GM21367 (cell line): ENCODE measurements around the gene YIPF5.

Experiments used
- ATAC-seq: cut with Tn5 transposase; IDR thresholded peaks from one replicate; pipeline ENCODE4 v1.9.1; 2021; ENCODE audit not compliant: unreplicated experiment

Gene YIPF5

DNA sequence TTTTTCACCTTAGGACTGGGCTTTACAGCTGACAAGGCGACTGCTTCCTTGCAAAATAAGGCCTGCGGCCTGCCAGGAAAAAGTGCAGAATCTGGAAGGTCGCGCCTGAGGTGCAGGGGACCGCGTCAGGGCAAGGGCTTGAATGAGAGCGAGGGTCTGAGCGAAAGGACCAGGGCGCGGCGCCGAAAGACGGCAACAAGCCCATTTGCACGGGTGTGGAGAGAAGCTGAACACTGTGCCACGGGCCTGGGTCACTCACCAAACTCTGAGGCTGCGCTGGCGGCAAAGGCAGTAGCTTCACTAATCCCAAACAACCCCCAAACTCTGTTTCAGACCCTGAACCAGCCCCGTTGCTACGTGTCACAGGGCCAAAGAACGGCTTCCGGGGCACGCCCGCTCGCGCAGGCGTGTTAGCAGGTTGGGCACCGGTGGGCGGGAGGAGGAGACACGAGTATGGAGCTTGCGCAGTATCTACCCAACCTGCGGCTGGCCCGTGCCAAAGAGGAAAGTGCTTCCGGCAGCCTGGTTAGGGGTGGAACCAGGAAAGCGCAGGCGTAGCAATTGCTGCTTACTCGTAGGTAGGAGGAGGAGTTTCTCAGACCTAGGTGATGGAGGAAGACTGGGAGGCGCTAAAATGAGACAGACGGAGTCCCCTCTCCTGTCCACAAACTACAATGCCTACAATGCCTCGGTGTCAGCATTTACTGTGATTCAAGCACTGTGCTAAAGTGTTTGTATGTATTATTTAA, at the start of gene YIPF5, which contains the start of gene KCTD16:
YIPF5 (minus strand) TSS at position 384 of the 749 bp plus-strand sequence. CDS start 704 bp downstream, outside the sequence.
KCTD16 (plus strand) TSS at position 598 of the 749 bp plus-strand sequence.
- peak; percentile 99 for ATAC-seq

DNA sequence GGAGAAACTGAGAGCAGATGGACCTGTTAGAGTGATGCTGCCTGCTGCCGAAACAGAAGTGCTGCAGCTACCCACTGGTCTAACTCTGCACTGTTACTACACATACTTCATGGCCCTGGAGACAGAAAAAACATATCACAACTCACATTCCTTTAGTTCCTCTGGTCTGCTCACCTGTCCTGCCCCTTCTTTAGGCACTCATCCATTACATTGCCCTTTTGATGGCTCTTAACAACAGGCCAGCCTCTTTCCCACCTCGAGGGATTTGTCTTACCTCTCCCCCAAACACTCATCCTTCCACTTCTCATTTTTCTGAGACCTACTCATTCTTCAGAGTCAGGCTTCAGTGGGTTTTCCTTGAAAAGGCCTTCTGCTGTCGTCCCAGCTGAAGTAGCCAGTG, 49.4 kb upstream of the YIPF5 start:
- no peak for ATAC-seq

DNA sequence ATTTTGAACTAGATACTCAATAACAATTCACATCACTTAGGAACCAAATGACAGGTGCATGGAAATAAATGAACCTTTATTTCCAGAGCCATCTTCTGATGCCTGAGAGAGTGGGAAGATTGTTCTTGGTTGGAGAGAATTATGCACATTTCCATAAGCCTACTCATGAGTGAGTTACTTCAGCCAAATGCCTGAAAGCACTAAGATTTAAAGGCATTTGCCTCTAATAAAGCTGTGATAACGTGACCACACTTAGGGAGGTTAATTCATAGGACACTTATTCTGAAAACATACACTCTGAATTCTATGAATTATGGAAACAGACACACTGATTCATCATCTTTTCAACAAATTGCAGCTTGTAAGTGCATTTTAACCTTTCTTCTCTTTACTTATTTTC, 40.2 kb upstream of the YIPF5 start:
- no peak for ATAC-seq

DNA sequence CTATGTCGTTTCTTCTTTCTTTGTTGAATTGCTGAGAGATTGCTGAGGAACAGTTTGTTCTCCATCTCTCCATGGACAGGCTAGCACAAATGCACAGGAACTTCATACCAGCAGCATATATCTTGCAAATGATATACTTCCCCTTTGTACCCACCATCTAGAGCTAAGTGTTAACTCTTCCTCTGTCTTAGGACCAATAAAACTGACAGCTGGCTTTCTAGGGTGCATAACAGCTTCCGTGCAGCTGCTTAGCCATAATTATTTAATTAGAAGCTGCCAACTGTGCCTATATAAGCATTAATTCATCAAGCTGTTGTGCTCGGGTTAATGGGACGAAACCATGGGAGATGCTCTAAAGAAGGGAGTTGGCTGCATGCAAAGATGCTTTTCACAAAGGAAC, 38.9 kb upstream of the YIPF5 start:
- ATAC-seq, result no peak

DNA sequence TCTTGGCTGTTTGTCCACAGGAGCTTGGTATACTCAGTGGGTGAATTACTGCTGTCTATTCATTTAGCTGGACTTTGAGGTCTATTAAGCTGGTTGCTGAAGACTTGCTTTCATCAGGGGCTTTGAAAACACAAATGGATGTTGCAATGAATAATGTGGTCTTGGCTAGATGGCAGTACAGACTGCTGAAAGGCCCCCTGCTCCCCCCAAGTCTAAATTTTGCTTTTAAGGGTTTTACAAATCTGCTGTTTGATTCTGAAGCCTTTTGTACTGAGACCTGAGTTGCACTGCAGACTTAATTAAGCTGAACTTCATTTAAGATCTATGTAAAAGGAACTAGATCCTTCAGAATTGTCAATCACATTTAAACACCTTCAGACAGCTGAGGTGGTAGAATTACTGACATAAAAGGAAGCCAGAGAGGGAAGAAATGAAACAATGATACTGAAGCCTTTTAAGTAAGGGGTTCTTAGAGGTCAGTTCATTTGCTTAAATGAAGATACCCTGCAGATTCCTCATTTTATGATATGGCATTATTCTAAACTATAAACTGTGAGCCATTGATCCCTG, 37.5 kb upstream of the YIPF5 start:
- no peak for ATAC-seq

DNA sequence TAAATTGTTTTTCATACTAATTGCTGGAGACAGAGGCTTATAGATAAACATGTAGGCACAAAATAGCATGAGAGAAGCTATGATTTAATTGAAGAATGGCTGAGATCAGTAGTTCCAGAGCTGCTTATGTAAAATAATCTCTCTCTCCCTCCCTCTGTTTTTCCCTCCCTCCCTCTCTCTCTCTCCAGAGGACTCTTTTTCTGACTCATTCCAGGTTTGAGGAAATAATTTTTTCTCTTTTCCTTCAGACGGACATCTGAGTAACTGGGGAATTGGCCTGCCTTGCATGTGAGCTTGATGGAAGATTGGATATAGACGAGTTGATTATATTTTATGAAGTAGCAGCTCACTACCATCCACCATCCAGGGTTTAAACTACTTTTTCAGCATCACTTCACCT, 35.7 kb upstream of the YIPF5 start:
- ATAC-seq, result no peak

DNA sequence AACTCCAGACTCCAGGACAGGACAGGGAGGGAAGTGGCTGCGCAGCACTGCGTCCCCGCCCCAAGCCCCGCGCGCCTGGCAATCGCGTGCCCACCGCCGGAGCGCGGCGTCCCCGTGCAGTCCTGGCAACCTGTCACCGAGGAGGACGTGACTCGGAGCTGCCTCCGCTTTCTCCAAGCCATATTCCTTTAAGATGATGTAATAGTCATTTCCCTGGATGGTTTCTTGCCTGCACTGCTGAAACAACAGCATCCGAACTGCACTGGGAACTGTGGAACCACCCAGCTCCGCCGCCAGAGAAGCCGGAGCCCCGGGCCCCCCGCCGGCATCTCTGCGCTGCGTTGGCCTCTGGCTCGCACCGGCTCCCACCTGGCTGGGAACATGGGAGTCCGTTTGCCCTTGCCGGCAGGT, 34.7 kb upstream of the YIPF5 start:
- ATAC-seq, result no peak

DNA sequence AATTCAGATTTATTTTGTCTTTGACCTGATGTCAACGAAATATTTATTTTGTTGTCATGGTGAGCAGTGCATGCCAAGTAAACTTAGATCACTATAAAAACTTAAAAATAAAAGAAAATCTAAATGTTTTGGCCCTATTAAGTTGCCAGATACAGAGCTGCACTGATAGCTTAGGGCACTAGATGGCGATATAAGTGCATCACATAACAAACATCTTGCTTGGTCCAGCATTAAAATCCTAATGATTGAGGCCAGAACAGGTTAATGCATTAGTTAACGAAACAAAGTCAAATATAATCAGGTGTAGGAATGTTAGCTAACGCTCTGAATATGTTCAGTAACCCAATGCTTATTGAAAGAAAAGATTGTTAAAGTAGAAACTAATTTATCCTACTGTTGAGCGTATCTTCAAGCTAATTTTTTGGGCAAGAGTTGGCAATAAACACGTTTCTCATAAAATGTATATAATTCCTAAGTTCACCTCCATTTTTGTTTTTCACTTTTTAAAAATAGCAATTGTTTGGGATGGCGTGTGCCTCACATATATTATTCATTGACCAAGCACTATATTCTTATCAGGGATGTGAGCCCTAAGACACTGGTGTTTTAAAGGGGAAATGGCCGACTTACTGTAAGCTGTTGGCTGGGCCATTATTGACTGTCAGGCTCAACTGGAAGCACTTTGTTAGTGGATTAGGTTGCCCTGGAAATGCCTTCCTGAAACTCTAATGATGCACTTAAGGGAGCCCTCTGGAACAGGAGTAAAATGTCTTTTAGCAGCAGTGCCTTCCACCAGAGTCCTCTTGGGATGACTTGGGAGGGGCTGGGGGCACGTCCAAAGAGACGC, 33.5 kb upstream of the YIPF5 start:
- ATAC-seq, result peak; percentile 92

DNA sequence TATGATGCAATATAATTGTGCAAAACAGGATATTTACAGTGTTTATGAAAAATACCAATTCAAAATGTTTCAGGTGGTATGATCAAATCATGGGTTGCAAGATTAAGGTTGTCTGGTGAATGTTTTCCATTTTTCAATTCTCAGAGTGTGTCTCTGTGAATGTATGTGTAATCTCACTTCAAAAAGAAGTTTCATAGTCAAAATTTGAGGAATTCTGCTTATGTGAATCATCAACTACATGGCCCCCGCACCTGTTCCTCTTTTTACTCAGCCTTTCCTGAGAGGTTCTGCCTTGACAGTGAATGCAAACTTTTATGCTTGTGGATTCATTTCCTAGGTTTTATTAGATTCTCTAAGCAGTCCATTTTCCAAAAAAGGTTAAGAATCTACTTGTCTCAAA, 32.3 kb upstream of the YIPF5 start:
- ATAC-seq, result no peak

DNA sequence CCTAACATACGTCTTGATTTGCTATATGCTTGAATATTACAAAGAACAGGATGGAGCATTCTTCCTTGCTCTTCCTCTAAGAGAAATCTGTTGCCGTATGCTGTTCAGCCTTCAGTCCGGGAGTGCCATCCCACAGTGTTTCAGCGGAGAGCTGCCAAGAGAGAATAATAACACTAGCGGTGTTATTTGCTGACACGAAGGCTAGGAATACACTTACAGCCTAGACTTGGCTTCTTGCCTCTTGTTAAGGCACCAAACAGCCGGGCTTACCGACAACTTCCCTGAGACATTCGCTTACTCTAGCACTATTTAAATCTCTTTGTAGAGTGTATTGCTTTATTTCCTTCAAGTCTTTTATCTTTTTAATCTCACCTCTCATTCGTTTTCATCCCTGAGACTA, 31.6 kb upstream of the YIPF5 start:
- ATAC-seq, result no peak

DNA sequence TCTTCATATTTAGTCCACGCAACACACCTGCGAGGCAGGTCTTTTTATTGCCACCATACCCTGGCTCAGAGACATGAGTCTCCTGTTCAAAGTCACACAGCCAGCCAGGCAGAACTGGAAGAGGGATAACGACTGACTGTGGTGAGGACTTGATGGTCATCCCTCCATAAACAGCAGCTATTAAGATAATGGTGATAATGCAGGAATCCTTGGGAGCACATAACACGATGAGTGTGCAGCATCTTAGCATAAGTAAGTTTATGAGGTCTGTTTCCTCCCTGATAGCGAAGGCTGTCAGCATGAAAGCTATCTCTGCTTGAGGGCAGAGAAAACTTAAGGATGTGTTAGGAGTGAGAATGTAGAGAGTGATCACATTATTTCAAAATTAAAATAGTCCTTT, 31.1 kb upstream of the YIPF5 start:
- no peak for ATAC-seq

DNA sequence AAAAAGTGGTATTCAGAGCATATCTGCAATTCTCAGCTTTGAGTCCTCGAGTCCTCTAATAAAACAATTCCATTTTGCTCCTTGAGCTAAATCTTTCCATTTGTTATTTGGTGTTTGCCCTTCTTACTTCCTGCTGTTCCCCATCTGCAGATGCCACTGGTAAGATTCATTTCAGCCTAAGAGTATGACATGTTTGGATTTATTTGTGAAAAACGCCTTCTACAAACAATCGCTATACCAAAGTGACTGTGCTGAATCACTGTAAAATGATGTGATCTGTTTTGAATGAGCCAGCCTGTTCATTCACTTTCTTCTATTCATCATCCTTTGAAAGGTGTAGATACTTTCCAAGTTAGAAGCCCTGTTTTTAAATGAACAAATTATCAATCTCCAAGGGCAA, 27.9 kb upstream of the YIPF5 start:
- no peak for ATAC-seq

DNA sequence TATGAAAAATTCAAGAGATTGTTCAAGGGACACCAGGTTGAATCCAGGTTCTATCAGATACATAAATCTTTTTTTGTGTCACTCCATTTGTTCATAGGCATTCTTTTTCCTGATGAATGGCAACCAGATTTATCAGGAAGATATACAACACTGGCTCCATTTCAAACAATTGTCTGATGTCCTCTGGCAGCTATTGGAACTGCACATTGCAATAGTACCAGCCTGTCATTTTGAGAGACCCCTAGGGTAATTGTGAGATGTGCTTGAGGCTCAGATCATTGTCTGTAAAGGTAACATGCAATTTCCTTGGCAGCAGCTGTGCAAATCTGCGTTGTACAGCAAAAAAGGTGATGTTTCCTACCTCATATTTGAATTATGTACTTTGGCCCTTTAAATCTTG, 26.2 kb upstream of the YIPF5 start:
- no peak for ATAC-seq

DNA sequence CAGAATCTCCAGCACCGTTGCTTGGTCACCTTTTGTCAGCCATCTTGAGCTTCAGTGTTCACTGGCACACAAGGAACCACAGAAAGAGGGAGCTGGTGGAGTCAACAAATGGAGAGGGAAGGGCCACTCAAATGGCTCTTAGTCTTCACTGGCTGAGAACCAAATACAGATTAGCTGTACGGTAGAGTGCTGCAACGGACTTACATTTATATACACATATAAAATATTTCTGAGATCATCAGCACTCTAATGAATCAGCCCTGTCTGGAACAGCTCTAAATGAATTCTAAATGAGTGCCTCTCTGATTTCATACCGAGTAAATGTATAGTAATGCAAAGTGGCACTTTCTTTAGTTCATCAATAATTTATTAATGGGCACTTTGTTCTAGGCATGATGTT, 25.0 kb upstream of the YIPF5 start:
- ATAC-seq, result no peak

DNA sequence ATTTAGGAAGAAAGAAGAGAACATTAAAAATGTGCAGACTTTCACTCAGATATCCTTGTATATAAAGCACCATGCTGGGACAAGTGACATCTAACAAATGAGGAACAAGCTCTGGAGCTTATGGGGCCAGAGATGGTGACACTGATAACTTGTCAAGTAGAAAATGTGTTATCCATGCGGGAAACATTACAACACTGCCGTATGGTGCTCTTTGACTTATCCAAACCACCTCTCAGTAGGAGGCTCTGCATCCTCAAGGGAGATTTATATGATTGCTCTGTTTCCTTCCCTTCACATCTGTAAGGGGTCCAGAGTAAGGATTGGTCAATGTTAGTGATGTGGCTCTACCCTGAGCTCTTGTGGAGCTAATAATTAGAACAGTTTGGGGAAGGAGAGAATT, 23.7 kb upstream of the YIPF5 start:
- ATAC-seq, result no peak

DNA sequence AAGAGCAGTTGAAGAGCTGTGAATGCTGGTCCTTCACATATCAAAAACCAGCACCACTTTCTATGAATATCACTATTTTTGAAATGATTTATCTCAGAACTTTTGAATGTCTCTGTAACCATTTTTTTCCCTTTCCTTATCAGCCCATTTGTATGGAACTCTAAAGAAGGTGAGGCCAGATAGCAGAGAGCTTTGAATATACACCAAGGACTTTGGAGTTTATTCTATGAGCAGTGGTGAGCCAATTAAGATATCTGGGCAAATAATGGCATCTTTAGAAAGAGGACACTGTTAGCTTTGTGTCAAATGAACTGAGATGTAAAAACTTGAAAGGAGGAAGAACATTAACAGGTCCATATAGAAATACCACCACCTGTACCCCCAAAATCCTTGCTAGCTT, 22.2 kb upstream of the YIPF5 start:
- ATAC-seq, result no peak

DNA sequence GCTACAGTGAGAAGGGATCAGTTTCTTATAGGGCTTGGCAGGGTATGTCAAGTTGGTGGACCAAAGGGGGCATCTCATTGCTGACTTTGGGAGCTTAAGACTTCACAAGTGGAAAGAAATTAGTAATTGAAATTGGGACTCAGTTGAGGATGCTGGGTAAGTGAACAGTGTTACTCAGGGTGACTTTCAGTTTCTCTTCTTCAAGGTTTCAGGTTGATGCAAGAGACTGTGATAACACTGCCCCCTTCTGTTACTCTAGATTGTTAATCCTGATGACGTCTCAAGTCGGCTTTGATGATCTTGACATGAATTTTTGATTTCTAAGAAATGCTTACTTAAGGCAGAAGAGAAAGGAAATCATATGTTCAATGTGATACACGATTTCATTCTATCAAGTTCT, 21.5 kb upstream of the YIPF5 start:
- peak; percentile 91 for ATAC-seq

DNA sequence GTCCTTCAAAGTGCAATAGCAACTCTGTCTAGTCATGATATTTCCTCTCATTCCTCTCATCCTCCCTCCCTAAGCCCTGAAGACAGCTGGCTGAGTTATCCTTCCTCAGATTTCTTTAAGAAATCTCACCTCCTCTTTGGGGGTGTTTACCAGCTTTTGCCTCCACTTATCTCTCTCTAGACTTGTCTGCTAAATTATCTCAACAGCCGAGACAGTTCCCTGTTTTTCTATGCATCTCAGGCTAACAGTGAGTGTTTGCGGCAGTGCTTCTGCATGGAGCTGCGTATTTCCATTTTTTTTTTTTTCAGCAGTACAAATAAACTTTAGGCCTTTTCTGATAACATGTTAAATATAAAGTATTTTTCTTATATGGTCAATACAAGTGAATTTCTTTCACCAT, 21.1 kb upstream of the YIPF5 start:
- no peak for ATAC-seq

DNA sequence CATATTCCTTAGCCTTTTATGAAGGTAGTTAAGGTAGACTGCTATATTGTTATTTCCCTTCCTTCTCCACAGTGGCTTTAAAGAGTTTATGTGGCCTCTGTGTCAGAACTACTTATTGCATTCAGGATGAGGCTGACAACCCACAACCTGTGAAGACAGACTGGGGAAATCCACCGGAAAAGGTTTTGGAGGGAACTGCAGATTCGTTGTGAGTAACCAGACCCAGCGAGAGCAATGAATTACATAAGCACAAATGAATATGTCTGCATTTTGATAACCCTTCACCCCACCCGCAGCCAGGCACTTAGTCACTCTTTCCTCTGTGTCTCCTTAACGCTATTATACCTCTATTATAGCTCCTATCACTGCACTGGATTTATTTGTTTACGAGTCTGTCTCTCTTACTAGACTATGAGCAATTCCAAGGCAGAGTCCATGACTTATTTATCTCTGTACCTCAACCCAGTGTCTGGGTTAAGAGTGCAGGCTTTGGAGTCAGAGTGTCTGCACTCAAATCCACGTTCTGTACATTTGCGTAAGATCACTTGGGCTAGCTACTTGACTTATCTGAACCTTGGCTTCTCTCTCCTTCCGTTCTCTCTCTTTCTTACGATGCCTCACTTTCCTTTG, 19.5 kb upstream of the YIPF5 start:
- ATAC-seq, result peak; percentile 29

DNA sequence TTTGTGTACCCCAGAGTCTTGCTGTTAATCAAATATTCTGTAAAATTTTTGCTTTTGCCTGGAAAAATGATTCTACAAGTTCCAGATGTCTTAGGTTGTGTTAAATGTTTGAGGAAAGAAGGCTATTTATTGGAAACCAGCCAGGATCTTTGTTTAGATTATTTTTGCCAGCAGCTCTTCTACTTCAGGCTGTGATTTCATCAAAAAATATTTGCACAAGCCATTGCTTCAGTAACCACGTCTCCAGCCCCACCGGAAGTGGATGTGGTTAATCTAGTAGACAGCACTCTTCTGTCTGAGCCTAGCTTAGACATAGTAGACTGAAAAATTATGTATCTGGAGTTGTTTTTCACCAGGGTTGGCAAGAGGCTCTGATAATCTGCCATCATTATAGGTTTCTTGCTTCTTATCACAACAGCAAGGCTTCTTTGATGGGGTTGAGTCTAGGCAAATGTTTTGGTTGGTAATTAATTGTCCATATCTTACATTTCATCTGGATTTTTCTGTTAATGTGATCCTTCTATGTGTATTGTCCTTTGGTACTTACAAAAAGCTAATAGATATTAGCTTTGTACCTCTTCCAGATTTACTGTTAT, 17.3 kb upstream of the YIPF5 start:
- ATAC-seq, result peak; percentile 78

DNA sequence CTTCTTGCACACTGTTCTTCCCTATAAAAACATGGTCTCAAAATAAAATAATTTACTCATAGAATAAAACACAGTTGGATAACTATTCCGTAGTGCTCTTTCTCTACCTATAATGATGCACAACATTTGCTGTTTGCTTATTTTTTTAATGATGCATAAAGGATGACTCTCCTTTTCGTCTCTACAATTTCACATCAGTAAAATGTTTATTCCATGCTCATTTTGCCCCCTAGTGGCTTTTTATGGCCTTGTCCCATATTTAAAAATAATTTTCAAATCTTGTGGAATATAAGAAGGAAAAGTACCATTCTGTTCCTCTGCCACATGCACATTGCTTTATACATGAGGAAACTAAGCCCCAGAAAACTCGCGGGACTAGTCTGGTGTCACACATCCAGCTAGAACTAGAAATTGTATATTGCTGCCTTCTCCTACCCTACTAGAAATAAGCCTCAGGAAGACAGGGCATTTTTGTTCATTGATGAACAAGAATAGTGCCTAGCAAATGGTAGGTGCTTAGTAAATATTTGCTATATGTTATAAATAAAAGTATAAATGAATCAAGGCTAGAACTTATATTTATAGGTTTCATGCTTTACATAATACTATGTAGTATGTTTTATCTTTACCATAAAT, 12.9 kb upstream of the YIPF5 start:
- ATAC-seq, result no peak
